Ureter (tissue), 1 donor: ENCODE results near the gene MED20. TPM values are rescaled to one million over a fixed set of nuclear protein-coding genes. Genes with fewer than 3 reads are reported as not detected.

Experiments used
- DNase-seq: peaks from one replicate; pipeline ENCODE4 v3.0.0-alpha.2; 2020; ENCODE audit warnings: low spot score
- total RNA-seq: library from RNA; stranded (reverse); gene quantifications from one replicate; pipeline ENCODE4 v1.2.4, GENCODE V29; 2023
- donor health status: DM: yes; HTN: yes; CAD: no.

The MED20 gene
- total RNA-seq, 1 donor from 2014 or later = 23.8 TPM

GRCh38 chr6:41941280-41942066 lies 20.5 kb upstream of the MED20 start, which contains the start of gene CCND3:
CCND3 (minus strand) TSS chr6:41941808; CDS start chr6:41941649, 159 bp downstream.
- DNase-seq = peak; percentile 89

DNA sequence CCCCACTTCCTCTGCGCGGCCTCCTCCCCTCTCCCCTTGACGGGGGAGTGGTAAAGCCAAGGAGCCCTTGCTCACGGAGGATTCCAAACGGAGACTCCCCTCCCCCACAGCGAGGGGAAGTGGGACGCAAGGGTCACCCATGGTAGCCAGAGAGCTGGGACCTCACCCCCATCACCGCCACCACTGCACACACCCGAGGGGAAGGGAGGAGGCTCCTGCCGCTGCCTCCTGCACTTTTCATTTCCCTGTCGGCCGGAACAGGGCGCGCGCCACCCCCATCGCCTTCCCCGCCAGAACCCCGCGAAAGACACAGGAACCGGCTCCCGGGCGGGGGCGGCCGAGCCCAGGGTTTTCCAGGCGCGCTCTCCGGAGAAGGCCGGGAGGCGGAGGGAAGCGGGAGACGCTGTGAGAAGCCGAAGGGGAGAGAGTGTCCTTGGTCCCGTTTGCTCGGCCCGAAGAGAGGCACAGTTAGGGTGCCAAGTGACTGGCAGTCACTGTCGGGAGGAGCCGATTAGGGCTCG lies 19.9 kb upstream of the MED20 start:
- DNase-seq = peak; percentile 61

GRCh38 chr6:41939848-41940758 lies 19.2 kb upstream of the MED20 start:
- DNase-seq = no peak

- DNase-seq = no peak
Observed at GRCh38 chr6:41939176-41939847, 18.4 kb upstream of the MED20 start.

- no peak for DNase-seq
Observed at GRCh38 chr6:41938590-41939175, 17.7 kb upstream of the MED20 start.

- no peak for DNase-seq
Observed at GRCh38 chr6:41937861-41938574, 17.1 kb upstream of the MED20 start.

GRCh38 chr6:41937472-41937860 lies 16.5 kb upstream of the MED20 start:
- DNase-seq = no peak

DNA sequence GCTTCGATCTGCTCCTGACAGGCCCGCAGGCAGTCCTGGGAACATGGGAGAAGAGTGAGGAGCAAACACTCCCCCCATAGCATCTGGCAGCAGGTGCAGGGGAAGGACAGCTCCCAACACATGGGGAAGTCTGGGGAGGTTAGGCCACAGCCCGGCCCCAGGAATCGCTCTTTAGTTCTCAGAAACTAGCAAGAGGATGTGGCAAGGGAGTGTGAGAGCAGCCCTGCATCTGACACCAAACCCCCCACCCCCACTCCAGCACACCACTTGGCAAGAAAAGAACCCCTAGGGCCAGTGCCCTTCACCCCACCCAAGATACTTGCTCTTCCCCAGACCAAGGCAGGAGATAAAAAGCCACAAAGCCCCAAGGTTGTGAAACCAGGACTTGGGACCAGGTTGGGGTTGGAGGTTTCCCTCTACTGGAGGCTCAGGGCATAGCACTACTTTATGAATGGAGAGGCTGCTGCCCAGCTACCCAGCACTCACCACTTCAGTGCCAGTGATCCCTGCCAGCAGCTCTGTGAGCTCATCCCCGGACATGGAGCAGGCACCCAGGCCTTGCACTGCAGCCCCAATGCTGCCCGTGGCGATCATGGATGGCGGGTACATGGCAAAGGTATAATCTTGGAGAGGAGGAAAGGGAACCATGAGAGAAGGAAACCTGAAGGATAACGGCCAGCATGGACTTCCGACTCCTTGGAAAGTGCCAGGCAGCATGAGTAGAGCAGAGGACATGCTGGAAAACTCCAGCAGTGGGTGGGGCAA lies 15.3 kb upstream of the MED20 start:
- DNase-seq = peak; percentile 72

DNA sequence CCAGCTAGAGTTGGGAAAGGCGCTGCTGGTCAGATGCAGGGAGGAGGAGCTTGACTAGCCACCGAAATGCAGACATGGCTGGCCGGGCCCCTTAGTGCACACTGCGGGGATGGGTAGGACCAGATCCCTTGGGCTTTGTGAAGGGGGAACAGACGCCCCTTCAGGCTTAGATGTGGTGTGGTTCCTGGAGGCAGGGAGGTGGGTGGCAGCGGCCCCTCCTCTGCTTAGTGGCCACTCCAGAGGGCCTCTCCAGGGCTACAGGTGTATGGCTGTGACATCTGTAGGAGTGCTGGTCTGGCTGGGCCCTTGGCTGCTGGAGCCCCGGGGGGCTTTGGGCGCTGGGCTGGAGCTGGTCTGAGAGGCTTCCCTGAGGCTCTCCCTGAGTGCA lies 14.7 kb upstream of the MED20 start:
- no peak for DNase-seq

GRCh38 chr6:41935193-41935574 lies 14.2 kb upstream of the MED20 start:
- no peak for DNase-seq

DNA sequence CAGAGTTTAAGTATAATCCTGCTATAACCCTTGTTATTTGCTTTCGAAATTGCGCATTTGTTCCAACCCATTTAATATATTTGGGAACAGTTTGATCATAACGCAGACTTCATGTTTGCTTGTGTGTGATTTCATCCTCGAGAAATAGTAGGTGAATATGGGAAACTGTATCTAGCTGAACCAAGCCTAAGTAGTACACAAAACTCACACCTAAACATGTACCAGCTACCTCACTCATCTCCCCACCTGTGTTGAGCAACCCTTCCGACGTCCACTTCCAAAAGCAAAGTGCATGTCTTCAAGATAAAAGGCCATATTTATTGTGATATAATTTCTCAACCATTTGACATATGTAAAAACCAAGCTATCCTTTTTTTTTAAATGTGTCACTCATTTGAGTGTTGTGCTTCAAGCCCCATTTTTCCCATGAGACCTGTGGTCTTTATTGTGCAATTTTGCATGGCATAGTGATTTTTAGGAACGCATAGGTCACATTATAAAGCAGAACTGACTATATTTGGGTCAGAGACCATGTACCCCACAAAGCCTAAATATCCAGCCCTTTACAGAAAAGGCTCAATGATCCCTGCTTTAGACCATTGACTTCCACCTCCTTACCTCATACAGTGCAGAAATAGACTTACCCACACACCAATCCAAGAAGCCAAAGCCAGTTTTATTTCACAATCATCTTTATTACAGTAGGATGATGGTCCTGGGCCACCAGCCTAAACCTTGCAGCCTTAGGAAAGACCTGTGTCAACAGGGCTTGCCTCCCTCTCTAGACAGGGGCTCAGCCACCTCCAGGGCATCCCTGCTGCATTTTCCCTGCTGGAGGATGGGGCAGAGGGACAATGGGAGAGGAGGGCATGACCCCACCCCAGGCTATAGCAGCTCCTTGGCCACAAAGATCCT lies 13.6 kb upstream of the MED20 start:
- no peak for DNase-seq

DNA sequence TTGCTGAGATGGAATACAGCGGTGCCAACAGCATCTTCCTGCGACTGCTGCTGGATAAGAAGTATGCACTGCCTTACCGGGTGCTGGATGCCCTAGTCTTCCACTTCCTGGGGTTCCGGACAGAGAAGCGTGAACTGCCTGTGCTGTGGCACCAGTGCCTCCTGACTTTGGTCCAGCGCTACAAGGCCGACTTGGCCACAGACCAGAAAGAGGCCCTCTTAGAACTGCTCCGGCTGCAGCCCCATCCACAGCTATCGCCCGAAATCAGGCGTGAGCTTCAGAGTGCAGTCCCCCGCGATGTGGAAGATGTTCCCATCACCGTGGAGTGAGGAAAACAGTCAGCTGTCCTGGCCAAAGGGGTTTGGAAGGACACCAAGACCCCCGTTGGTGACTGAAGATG lies 11.4 kb upstream of the MED20 start:
- DNase-seq = no peak

DNA sequence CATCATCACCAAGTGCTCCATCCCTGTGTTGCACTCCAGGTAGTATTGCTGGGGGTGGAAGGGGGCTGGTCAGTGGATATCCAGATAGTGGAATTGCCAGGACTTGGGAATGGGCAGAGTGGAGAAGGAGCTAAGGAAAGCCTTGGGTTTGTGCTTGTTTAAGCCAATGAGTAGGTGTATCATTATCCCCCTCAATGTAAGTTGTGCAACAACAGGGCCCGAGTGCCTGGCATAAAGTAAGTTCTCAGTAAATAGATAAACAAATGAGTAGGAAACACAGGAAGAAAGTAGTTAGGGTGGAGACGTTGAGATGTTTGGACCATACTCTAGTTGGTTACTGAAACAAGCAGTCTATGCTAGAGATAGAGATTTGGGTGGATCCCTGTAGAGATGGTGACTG lies 10.9 kb upstream of the MED20 start:
- DNase-seq = no peak

DNA sequence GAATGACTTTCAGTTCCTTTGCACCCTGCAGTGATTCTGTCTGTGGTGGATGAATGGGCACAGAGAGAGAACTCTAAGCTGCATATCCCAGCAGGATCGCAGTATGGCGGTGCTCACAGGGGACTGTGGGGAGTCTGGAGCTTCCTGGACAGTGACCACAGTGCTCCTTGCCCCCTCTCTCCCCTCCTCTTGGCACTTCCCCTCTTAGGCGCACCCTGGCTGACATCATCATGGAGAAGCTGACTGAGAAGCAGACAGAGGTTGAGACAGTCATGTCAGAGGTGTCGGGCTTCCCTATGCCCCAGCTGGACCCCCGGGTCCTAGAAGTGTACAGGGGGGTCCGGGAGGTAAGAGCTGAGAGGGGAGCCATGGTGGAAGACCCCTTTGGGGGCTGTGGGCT lies 9.0 kb upstream of the MED20 start:
- no peak for DNase-seq

- no peak for DNase-seq
Observed at GRCh38 chr6:41927253-41927652, 6.3 kb upstream of the MED20 start.

- DNase-seq = no peak
Observed at GRCh38 chr6:41922154-41922553, 1.2 kb upstream of the MED20 start.

- DNase-seq = no peak
Observed at GRCh38 chr6:41921712-41921998, 716 bp upstream of the MED20 start.

GRCh38 chr6:41917528-41917927 lies 3.4 kb downstream of the MED20 start:
- no peak for DNase-seq

DNA sequence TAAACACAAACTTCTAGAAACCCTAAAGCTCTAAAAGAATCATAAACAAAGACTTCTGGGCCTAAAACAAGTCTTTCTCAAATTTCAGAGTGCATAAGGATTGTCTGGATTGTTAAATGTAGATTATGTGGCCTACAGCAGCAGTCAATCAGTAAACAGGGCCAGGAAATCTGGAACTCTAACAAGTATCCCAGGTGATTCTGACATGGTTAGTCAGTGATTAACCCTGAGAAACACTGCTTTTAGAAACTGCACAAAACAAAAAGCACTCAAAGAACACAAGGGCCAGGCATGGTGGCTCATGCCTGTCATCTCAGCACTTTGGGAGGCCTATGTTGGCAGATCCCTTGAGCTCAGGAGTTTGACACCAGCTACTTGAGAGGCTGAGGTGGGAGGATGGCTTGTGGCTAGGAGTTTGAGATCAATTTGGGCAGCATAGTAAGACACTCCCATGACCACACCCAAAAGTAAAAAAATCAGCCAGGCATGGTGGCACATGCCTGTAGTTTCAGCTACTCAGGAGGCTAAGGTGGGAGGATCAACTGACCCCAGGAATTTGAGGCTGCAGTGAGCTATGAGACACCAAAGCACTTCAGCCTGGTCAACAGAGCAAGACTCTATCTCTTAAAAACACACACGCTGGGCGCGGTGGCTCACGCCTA lies 5.9 kb downstream of the MED20 start:
- DNase-seq = no peak
